Activated CD4-positive, alpha-beta T cell treated with anti-CD3 and anti-CD28 coated beads for 4 hours (primary cell): ENCODE measurements around the gene SPAG16.

Source experiments
- DNase-seq, 2 donors: peaks; one replicate each; pipeline ENCODE4 v3.0.0-alpha.2; 2020

SPAG16 gene

DNA sequence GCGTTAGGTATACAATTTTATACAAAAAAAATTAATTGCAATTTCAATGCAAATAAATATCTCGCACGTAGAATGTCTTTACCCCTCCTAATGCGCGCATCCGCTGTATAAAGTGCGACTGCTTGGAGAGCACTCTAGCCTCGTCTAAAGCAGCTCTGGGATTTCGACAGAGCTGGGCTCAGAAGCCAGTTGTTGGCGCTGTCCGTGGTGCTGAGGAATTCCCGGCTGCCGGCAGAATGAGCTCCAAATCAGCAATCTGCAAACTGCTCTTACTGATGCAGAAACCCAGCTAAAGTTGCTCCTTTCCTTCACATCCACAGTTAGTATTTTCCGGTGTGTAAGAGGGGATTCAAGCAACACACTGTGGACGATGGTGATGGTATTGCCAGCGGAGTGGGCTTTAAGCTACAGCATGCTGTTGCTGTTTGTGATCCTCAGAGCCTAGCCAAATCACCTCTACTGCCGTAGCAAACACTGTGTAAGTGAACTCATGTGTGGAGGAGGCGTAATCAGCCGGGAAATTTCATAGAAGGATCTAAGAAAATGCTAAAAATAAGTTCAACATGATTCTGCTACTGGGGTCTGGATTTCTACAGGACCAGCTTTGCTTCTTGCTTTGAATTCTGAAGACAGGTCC is 1126.8 kb downstream of the SPAG16 start, which contains the start of gene VWC2L:
VWC2L (plus strand) TSS at position 137 of the 637 bp plus-strand sequence. CDS start 3,140 bp downstream, outside the sequence.
- no peak for DNase-seq

DNA sequence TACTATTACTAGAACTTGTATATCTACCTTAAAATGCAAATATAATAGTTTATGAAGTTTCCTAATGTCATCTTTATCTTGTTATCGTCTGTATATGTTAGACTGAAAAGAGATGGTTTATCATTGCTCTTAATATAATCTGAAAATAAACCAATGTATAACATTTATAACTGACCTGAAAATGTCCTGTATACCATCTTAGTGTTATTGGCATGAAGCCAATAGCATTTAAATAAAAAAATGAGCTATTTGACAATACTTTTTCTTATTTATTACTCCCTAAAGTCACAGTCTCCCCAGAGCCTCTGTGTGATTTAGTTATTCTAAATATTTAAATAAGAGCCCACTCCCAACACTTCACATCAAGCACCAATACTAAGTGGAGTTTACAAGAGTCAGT is 1128.4 kb downstream of the SPAG16 start:
- no peak for DNase-seq

DNA sequence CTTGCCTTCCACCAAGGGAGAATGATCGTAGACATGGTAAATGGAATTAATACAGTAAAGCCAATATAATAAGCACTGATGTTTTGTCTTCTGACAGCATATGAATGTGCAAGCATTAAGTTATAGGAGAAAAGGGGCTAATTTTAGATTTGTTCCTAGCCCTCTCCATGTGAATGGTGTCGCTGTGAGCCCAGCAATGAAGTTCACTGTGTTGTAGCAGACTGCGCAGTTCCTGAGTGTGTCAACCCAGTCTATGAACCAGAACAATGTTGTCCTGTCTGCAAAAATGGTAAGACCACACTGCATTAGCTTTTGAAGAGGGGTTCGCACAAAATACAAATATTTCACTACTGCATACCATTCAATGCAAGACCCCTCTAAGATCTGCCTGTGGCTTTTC is 1152.2 kb downstream of the SPAG16 start:
- no peak for DNase-seq

DNA sequence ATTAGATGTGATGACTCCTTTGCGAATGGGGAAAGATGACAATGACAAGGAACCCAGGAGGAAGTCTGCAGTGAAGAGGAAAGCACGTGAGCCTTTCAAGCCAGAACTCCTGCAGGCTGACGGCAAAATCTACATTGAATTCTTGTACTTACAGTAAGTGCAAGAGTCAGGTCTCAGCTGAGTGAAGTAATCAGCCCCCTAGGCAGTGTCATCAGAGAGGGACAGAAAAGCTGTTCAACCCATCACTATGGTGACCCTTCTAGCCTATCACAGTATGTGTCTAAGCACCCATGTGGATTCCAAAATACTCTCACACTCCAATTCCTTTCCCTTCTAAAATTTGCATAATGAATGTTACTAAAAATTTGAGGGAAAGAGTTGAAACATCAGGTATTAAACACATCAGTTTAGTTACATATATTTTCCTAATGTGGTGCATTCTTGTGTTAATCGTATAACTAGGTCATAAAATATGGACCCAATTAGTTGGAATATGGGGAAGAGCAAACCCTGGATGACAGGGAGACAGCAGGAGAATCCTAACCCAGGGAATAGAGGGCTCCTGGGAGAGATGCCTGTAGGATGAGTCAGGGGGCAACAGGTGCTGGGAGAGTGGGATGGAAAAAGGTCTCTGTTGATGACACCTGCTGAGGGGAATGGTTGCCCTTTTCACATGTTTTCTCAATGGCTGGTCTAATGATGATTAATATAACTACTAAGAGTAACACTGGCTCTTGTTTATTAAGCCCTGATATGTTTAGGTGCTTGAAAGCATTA is 1166.0 kb downstream of the SPAG16 start:
- no peak for DNase-seq

DNA sequence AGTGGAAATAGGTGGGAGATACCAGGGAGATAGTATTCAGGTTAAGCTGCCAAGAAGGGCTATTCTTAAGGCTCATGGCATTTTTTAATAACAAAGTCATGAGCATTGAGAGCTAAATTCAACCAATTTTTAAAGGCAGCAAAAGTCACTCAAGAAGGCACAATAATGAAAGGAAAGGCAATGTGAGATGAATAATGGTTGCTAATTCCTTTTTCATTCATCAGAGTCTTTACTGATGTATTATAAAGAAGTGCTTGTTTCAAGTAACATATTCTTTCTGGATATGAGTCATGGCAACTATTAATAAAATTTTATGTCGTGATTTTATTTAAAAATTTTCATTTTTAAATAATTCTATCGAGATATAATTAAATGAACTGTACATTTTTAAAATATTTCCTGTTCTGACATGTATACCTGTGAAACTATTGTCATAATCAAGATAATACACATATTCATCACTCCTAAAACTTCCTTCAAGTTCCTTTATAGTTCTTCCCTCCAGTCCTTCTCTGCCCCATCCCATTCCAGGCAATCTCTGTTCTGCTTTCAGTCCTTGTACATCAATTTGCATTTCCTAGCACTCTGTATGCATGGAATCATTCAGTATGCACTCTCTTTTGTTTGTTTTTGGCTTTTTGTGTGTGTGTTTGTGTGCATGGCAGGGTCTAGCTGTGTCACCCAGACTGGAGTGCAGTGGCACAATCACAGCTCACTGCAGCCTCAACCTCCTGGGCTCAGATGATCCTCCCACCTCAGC is 1167.4 kb downstream of the SPAG16 start:
- no peak for DNase-seq
